Brain microvascular endothelial cell (primary cell): ENCODE data around the gene DNAH17.

Experiments used
- DNase-seq: peaks from one replicate; pipeline ENCODE4 v3.0.0-alpha.2; 2020
- H3K27ac ChIP-seq: fragments of 250-450 bp; sonication (Bioruptor Pico); 2 replicates; pipeline ENCODE4 v1.5.1; 2020; ENCODE audit warnings: mild to moderate bottlenecking, moderate library complexity
- H3K27me3 ChIP-seq: fragments of 250-450 bp; sonication (Bioruptor Pico); replicated peaks from 2 replicates; pipeline ENCODE4 v1.5.1; 2020; ENCODE audit warnings: mild to moderate bottlenecking
- H3K36me3 ChIP-seq: fragments of 250-450 bp; sonication (Bioruptor Pico); replicated peaks from 2 replicates; pipeline ENCODE4 v1.5.1; 2020; ENCODE audit warnings: mild to moderate bottlenecking
- H3K4me3 ChIP-seq: 2 replicates; pipeline ENCODE4 v1.5.1; 2011; ENCODE audit warnings: low read depth, mild to moderate bottlenecking, control low read depth, low read length, moderate library complexity
- CTCF ChIP-seq: IDR thresholded peaks from 2 replicates; pipeline ENCODE4 v1.5.1; 2011; ENCODE audit warnings: low read depth, mild to moderate bottlenecking, moderate library complexity, low read length, control low read depth, inconsistent platforms; ENCODE audit errors: missing control alignments
- in situ Hi-C: cut with HindIII; loops from 2 replicates; pipeline ENCODE4 v1.10.0; 2017; ENCODE audit warnings: low sequenced_read_pairs, low pct_ligation_motif_present

Gene DNAH17

GRCh38 chr17:78473951-78474613 lies 103.1 kb downstream of the DNAH17 start:
- TF ChIP-seq CTCF: no peak
- Histone ChIP-seq H3K4me3 (no peak overlapping the region), H3K27ac (no peak overlapping the region), H3K27me3 (peaks cover 3% of the 10 kb centered on the region), H3K36me3 (no peaks in the 10 kb centered on the region)
- no peak for DNase-seq
- in situ Hi-C loops: no loop called here

DNA sequence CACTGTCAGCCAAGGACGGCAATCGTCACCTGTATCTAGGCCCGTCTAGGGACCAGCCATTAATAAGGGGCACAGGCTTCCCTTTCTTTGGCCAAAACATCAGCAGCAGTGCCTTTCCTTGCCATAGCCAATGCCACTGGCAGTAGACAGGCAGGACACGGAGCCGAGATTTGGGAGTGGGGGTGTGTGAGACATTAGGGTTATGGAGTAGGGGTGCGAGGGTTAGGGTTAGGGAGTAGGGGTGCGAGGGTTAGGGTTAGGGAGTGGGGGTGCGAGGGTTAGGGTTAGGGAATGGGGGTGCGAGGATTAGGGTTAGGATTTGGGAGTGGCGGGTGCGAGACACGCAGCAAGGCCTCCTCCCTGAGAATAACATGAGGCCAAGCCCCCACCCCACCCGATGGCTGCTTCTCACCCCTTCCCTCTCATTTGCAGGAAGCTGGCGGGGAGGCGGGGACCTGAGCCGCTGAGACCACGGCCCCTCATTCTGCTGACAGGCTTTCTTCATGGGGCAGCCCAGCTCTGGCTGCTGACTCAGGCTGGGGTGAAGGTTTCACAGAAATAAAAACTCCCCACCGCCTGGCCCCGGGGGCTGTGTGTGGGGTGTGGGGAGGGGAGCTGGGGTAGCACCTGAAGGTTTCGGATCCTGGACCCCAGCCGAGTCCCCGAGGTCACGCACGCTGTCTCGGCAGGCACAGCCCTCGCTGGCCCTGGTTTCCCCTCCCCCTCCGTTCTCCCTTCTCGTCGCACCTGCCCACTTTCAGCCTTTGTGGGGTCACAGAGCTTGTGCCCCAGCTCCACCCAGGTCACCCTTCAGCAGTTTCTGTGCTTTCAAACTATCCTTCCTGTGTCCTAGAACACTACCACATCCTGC lies 104.9 kb downstream of the DNAH17 start:
- no peak for DNase-seq
- no peaks in the 10 kb centered on the region for H3K36me3 ChIP-seq
- H3K27me3 ChIP-seq: peaks cover 3% of the 10 kb centered on the region
- in situ Hi-C loops: no loop called here
- no peak overlapping the region for H3K27ac ChIP-seq
- TF ChIP-seq CTCF: no peak
- no peak overlapping the region for H3K4me3 ChIP-seq

- in situ Hi-C loops: no loop called here
- Histone ChIP-seq H3K4me3 (no peak overlapping the region), H3K27ac (no peak overlapping the region), H3K27me3 (peaks cover 3% of the 10 kb centered on the region), H3K36me3 (no peaks in the 10 kb centered on the region)
- DNase-seq: no peak
- no peak for TF ChIP-seq CTCF
Measured at GRCh38 chr17:78471635-78472034, 105.6 kb downstream of the DNAH17 start.

DNA sequence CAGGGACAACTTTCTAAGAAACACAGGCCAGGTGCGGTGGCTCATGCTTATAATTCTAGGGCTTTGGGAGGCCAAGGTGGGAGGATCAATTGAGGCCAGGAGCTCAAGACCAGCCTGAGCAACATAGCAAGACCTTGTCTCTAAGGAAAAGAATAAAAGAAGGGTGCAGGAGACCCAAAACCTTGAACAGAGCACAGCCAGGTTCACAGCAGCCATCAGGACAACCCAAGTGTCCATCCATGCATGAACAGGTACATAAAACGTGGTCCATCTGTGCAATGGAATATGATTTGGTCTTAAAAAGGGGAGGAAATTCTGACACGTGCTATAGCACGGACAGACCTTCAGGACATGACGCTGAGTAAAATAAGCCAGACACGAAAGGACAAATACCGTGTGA lies 107.8 kb downstream of the DNAH17 start:
- Histone ChIP-seq H3K36me3 (no peaks in the 10 kb centered on the region), H3K27ac (no peak overlapping the region), H3K27me3 (peaks cover 3% of the 10 kb centered on the region), H3K4me3 (no peak overlapping the region)
- no peak for DNase-seq
- in situ Hi-C loops: no loop called here
- TF ChIP-seq CTCF: no peak

- in situ Hi-C loops: no loop called here
- Histone ChIP-seq H3K27me3 (no peaks in the 10 kb centered on the region), H3K4me3 (no peak overlapping the region), H3K27ac (no peak overlapping the region), H3K36me3 (no peaks in the 10 kb centered on the region)
- TF ChIP-seq CTCF: no peak
- DNase-seq: no peak
Measured at GRCh38 chr17:78468366-78468765, 108.8 kb downstream of the DNAH17 start.
